GM10266 (cell line): ENCODE measurements around the gene DOCK9.

Experiments used
- DNase-seq: peaks from one replicate; pipeline ENCODE4 v3.0.0; 2012; ENCODE audit errors: extremely low spot score
- CTCF ChIP-seq: IDR thresholded peaks from 2 replicates; pipeline ENCODE4 v1.5.1; 2012; ENCODE audit warnings: mild to moderate bottlenecking, low read depth; ENCODE audit not compliant: control insufficient read depth, insufficient read depth; ENCODE audit errors: missing control alignments

DOCK9 gene

GRCh38 chr13:99013951-99014350, 36.1 kb upstream of the DOCK9 start:
- no peak for DNase-seq
- TF ChIP-seq CTCF: no peak

- no peak for TF ChIP-seq CTCF
- DNase-seq: no peak
Observed at GRCh38 chr13:99012539-99012938, 34.7 kb upstream of the DOCK9 start.

- DNase-seq: no peak
- TF ChIP-seq CTCF: no peak
Observed at GRCh38 chr13:99009987-99010551, 32.2 kb upstream of the DOCK9 start.

- TF ChIP-seq CTCF: no peak
Observed at GRCh38 chr13:99008577-99008976, 30.7 kb upstream of the DOCK9 start.

GRCh38 chr13:99007414-99007986, 29.6 kb upstream of the DOCK9 start:
- TF ChIP-seq CTCF: no peak
- DNase-seq: no peak

More at GRCh38 chr13:99008577-99008976, 30.7 kb upstream of the DOCK9 start:
- no peak for DNase-seq

GRCh38 chr13:99005609-99006008, 27.7 kb upstream of the DOCK9 start:
- TF ChIP-seq CTCF: no peak
- no peak for DNase-seq

GRCh38 chr13:99004978-99005377, 27.1 kb upstream of the DOCK9 start:
- no peak for DNase-seq
- no peak for TF ChIP-seq CTCF
